GM10847 (cell line): Measurements from ENCODE around the gene DUSP9.

ENCODE experiments used
- POLR2A ChIP-seq: IDR thresholded peaks from 2 replicates; pipeline ENCODE4 v1.6.1; 2011; ENCODE audit not compliant: insufficient read length; ENCODE audit errors: extremely low read depth

DUSP9 gene, protein sequence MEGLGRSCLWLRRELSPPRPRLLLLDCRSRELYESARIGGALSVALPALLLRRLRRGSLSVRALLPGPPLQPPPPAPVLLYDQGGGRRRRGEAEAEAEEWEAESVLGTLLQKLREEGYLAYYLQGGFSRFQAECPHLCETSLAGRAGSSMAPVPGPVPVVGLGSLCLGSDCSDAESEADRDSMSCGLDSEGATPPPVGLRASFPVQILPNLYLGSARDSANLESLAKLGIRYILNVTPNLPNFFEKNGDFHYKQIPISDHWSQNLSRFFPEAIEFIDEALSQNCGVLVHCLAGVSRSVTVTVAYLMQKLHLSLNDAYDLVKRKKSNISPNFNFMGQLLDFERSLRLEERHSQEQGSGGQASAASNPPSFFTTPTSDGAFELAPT

DNA sequence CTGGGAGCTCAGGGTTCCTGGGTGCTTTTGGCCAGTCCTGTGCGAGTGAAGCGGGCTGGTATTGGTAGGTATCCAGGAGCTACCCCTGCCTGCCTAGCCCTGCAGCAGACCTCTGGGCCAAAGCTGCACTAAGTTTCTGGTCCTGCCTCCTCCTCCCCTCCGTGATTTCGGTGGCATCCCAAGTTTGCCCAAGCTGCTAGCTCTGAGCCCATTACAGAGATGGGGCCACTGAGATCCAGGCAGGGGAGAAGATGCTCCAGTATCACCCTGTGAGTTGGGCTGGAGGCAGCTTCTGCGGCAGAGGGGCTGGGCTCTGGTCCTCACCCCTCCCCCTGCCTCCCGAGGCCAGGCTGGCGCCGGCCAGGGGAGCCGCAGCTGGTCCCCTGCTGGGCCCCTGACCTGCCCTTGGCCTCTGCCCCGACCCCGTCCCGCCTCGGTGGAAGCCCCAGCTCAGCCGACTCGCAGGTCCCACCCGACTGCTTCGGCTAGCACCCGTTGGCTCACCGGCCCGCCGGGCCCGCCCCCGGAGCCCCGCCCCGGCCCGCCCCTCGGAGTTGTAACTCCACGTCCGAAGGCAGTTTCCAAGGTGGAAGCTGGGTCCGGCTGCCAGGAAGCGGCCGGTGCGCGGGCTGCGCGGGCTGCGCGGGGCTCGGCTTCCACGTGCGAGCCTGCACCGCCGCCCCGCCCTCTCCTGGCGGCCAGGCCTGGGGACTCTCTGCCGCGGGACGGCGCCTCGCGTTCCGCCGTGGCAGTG is at the start of gene DUSP9:
TSS of gene DUSP9 (plus strand) at position 584 of the 754 bp plus-strand sequence. CDS start 751 bp downstream, outside the sequence.
- no peak for TF ChIP-seq POLR2A

DNA sequence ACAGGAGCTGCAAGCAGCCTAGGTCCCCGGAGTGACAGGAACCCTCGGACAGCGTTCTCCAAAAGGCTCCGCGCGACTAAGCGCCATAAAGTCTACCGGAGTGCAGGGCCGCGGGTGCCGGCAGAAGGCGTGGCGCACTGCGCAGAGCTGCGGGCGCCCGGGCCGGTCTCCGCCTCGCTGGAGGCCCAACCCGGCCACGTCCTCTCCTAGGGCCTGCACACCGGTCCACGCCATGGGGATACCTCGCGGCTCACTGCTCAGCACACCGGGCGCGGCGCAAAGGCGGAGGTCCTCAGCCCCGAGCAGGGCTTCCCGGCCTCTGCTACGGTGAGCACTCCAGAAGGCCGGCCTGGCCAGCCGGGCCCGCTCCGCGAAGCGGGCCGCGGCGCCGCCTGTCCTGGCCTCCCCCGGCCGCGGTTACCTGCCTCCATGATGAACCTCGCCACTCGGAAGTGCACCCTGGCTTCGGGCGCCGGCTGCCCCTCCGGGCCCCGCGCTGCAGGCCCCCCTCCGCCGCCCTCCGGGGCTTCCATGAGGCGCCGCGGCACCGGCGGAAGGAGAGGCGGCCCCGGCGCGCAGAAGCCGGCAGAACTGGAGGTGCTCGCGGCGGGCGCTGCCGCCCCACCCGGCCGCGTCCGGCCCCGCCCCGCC is 48.3 kb upstream of the DUSP9 start, which contains the start of gene CCNQ:
TSS of gene CCNQ (minus strand) at position 599 of the 651 bp plus-strand sequence. CDS start at position 533, 66 bp downstream.
- TF ChIP-seq POLR2A, result peak; percentile 47

DNA sequence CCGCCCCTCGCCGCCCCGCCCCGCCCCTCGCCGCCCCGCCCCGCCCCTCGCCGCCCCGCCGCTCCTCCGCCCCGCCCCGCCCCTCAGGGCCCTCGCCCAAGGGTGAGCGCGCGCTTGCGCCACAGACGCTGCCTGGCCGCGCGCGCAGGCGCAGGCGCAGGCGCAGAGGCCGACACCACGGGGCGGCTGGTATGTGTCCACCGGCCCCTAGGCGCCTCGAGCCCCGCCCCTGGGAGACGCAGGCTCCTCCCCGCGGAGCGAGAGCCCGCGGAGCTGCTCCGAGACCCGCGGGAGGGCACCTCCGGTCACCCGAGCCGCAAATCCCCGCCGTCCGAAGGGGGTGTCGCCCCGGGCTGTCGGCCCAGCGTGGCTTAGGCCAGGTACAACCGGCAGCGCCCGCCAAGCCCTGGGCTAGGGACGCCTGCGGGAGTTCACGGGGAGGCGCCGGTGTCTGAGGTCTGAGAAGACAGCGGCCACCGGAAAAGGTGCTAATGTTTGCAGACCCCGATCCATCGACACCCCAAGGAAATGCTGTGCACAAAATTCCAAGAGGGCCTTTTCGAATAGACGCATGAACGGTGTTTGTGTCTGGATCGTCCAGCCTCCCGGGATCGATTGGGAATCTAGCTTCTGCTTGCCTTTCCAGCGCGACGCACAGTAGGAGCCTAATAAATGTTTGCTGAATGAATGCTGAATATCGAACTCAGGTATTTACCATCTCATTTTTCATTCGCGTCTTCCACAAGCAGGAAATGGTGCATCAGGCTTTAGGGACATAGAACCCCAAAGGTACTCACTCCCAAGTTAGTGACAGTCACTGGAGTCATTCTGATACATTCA is 47.6 kb upstream of the DUSP9 start:
- no peak for TF ChIP-seq POLR2A

DNA sequence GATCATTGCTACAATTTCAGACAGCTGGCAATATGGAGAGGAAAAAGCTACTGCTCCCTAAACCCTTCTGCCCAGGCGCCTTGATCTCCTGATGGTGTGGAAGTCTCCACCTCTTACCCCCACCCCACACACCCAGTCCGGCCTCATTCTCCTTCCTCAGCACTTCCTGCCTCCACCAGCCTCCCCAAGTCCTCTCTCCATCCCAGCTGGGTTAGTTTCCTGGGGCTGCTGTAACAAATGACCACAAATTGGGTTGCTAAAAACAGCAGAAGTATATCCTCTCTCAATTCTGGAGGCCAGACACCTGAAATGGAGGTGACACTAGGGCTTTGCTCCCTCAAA is 47.0 kb upstream of the DUSP9 start:
- TF ChIP-seq POLR2A, result no peak

DNA sequence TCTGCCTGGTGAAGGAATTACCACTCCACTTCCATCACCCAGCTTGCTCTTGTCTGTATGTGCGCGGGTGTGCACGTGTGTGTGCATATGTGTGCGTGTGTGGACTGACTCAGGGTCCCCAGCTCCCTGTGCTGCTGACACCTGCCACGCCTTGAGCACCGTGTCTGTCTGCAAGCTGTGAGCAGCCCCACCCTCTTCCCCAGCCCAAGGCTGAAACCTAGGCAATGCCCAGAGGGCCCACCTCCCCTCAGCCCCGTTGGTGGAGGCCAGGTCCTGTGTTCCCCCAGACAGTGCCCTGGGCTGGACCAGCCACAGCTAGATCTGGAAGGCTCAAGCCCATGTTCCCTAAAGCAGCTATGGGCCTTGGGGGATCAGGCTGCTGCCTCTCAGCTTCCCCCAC is 46.1 kb upstream of the DUSP9 start:
- TF ChIP-seq POLR2A, result no peak

DNA sequence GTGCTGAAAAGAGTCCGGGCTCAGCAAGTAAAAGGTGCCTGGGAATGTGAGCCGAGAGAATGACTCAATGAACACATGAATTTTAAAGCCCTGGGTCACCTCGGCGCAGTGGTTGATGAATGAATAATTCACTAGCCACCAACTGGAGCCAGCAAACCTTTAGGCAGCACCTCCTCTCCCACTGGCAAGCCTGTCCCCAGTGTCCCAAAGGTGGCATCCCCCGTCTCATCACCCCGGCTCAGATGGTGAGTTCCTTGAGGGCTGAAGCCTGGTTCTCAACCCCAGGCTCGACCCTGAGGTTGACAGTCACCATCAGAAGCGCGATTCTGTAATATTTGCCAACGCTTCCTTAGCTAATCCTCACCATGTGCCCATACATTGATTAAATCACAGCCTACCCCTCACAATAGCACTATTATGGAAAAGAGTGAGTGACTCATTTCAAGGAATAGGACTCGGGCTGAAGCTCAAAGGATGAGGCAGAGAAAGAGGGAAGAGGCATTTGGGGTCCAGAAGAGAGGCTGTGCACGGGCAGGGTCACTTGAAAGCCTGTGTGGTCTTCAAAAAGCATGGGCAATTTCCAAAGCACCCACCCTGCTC is 45.4 kb upstream of the DUSP9 start:
- no peak for TF ChIP-seq POLR2A

- no peak for TF ChIP-seq POLR2A
Observed at GRCh38 chrX:153602601-153603000, 44.4 kb upstream of the DUSP9 start.

DNA sequence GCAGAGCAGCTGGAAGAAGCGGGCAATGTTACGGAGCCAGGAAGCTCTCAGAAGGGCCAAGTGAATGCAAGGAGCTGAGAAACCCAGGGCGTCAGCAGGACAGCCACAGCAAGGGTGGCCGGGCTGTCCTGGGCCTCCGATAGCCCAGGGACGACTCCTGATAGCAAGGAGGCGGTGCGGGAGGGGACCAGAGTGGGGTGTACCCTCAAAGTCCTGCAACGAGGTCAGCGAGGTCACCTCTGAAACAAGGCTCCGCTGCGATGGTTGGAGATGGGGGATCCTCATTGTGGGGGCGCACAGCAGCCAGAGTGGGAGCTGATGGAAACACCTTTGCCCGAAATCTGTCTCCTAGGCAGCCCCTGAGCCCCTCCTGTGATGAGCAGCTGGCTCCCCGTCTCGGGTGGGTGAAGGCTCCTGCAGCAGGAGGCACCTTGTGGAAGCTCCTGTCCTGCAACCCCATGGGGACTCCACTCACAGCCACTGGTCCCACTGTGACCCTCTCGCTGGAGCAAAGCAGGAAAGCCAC is 43.8 kb upstream of the DUSP9 start:
- TF ChIP-seq POLR2A, result no peak

DNA sequence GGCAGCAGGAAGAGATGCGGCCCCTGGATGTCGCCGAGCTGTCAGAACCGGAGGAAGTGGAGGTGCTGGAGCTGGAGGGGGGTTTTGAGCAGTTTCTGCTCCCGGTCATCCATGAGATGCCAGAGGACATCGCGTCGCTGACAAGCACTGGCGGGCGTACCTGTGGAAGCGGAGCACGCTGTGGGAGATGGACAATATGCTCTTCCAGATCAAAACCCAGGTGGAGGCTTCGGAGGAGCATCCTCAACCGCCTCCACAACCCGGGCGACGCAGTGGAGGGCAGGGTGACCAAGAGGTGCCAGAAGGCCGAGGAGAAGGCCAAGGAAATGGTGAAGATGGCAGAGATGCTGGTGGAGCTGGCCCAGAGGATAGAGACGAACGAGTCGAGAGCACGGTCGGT is 40.5 kb upstream of the DUSP9 start:
- no peak for TF ChIP-seq POLR2A

DNA sequence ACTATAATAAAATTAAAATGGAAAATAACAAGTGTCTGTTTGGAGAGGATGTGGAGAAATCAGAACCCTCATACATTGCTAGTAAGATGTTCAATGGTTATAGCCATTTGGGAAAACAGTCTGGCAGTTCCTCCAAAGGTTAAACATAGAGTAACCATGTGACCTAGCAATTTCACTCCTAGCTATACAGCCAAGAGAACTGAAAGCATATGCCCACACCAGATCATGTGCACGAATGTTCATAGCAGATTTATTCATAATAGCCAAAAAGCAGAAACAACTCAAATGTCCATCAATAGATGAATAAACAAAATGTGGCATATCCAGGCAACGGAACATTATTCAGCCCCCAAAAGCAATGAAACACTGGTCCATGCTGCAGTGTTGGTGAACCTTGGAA is 38.6 kb upstream of the DUSP9 start:
- no peak for TF ChIP-seq POLR2A

GRCh38 chrX:153608806-153609205 is 38.2 kb upstream of the DUSP9 start:
- no peak for TF ChIP-seq POLR2A

GRCh38 chrX:153609917-153610835 is 36.8 kb upstream of the DUSP9 start:
- TF ChIP-seq POLR2A, result no peak

DNA sequence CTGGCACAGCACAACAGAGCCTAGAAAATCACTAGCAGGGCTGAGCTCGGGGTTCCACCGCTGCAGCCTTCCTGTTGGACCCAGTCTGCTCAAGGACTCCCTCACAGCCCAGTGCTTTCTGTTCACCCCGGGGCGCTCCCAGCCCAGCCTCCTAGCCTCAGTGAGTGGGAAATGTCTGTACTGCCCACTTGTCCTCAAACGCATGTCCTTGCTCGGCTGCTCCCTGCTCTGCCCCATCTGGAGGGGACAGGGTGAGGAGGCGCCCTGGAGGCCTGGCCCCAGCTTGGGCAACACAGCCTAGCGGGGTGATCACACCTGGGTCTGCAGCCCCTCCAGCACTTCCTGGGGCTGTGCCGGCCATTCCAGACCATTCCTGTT is 36.2 kb upstream of the DUSP9 start:
- no peak for TF ChIP-seq POLR2A
